A549 (cell line): Measurements from ENCODE around the gene BICRA. TPM values are rescaled to one million over a fixed set of nuclear protein-coding genes. Genes with fewer than 3 reads are reported as not detected.

Source experiments
- ATAC-seq, 2 experiments: fragments of 200-7000 bp in 1 of 2; fragments of >200 bp in 1 of 2; cut with Nextera tagmentation in 1 of 2; cut with Tn5 transposase in 1 of 2; 3 replicates each; pipeline versions ENCODE4 v1.8.0 to v1.9.1; 2018 to 2020; ENCODE audit warnings: mild to moderate bottlenecking in 1 of 2, moderate library complexity in 1 of 2
- CTCF ChIA-PET: fragments of 300-600 bp; sonication (Branson Sonifier 250); formaldehyde crosslinking; extraction: SDS; loops from one replicate; lab custom pipeline; 2021; ENCODE audit warnings: antibody characterized with exemption, inconsistent platforms; lab: Yijun Ruan, JAX
- POLR2A ChIA-PET: fragments of 350-600 bp; formaldehyde crosslinking; extraction: SDS; loops from one replicate; lab custom pipeline; 2021; ENCODE audit warnings: antibody characterized with exemption, inconsistent platforms; lab: Yijun Ruan, JAX
- DNase-seq, 2 experiments: peaks; one replicate each; pipeline versions ENCODE4 v3.0.0 to v3.0.0-alpha.2; 2011 to 2016; ENCODE audit warnings: low read depth in 1 of 2, low spot score in 1 of 2
- FAIRE-seq: peaks from 2 replicates; lab custom pipeline; 2011; peaks lifted over from hg19 to GRCh38; lab: Jason Lieb, UNC
- H3K27ac ChIP-seq, 2 experiments: fragments of >200 bp; sonication (Bioruptor Twin); formaldehyde crosslinking; 3 replicates each; pipeline ENCODE4 v1.5.1; 2016 to 2017
- H3K4me1 ChIP-seq: fragments of >200 bp; sonication (Bioruptor Twin); formaldehyde crosslinking; 3 replicates; pipeline ENCODE4 v1.6.1; 2016
- H3K4me2 ChIP-seq: fragments of >200 bp; sonication (Bioruptor Twin); formaldehyde crosslinking; 3 replicates; pipeline ENCODE4 v1.6.1; 2016
- H3K4me3 ChIP-seq: fragments of >200 bp; sonication (Bioruptor Twin); formaldehyde crosslinking; 3 replicates; pipeline ENCODE4 v1.5.1; 2016
- H3K9me3 ChIP-seq: fragments of >200 bp; sonication (Bioruptor Twin); formaldehyde crosslinking; 3 replicates; pipeline ENCODE4 v1.6.1; 2016
- BHLHE40 ChIP-seq: IDR thresholded peaks from 2 replicates; pipeline ENCODE4 v1.6.1; 2012; ENCODE audit warnings: low read depth, low read length, inconsistent platforms
- CEBPB ChIP-seq, 2 experiments: fragments of >200 bp in 1 of 2; sonication (Bioruptor Twin) in 1 of 2; formaldehyde crosslinking in 1 of 2; IDR thresholded peaks; 2 replicates each; pipeline ENCODE4 v1.6.1; 2012 to 2016
- CHD2 ChIP-seq: fragments of 150-350 bp; IDR thresholded peaks from 2 replicates; pipeline ENCODE4 v1.6.1; 2014; ENCODE audit warnings: low read length; ENCODE audit not compliant: partially characterized antibody
- EHF ChIP-seq: fragments of 250-450 bp; sonication (Bioruptor Pico); IDR thresholded peaks from 2 replicates; pipeline ENCODE4 v1.5.0; 2020; ENCODE audit warnings: mild to moderate bottlenecking
- FOXS1 ChIP-seq: fragments of 250-450 bp; sonication (Bioruptor Pico); IDR thresholded peaks from 2 replicates; pipeline ENCODE4 v1.5.0; 2020; ENCODE audit warnings: mild to moderate bottlenecking, moderate library complexity
- GATA3 ChIP-seq: IDR thresholded peaks from 2 replicates; pipeline ENCODE4 v1.6.1; 2012; ENCODE audit warnings: borderline replicate concordance
- HMGXB4 ChIP-seq: fragments of 250-450 bp; sonication (Bioruptor Pico); IDR thresholded peaks from 2 replicates; pipeline ENCODE4 v1.5.0; 2021; ENCODE audit warnings: mild to moderate bottlenecking, moderate library complexity, borderline replicate concordance
- HOXB13 ChIP-seq: fragments of 250-450 bp; sonication (Bioruptor Pico); IDR thresholded peaks from 2 replicates; pipeline ENCODE4 v1.5.0; 2020; ENCODE audit warnings: low read depth, mild to moderate bottlenecking, moderate library complexity
- JUN ChIP-seq, 2 experiments: fragments of >200 bp; sonication (Bioruptor Twin); formaldehyde crosslinking; IDR thresholded peaks; 2 replicates in 1 of 2; 3 replicates in 1 of 2; pipeline ENCODE4 v1.6.1; 2016 to 2017
- JUNB ChIP-seq: fragments of >200 bp; sonication (Bioruptor Twin); formaldehyde crosslinking; IDR thresholded peaks from 2 replicates; pipeline ENCODE4 v1.6.1; 2016
- KDM1A ChIP-seq: fragments of 200-600 bp; sonication (generic); IDR thresholded peaks from 2 replicates; pipeline ENCODE4 v1.6.1; 2016; ENCODE audit warnings: low read depth, mild to moderate bottlenecking
- NFE2L2 ChIP-seq: fragments of 150-350 bp; conservative IDR thresholded peaks from 2 replicates; pipeline ENCODE4 v1.6.1; 2014; ENCODE audit warnings: low read length
- NR3C1 ChIP-seq: fragments of >200 bp; sonication (Bioruptor Twin); formaldehyde crosslinking; IDR thresholded peaks from 3 replicates; pipeline ENCODE4 v1.6.1; 2017
- POLR2AphosphoS2 ChIP-seq: conservative IDR thresholded peaks from 2 replicates; pipeline ENCODE4 v1.6.1; 2012; ENCODE audit warnings: low read length, improper control_type of control experiment, inconsistent platforms
- RAD21 ChIP-seq, 2 experiments: fragments of >200 bp in 1 of 2; sonication (Bioruptor Twin) in 1 of 2; formaldehyde crosslinking in 1 of 2; IDR thresholded peaks in 1 of 2; conservative IDR thresholded peaks in 1 of 2; 2 replicates in 1 of 2; 3 replicates in 1 of 2; pipeline ENCODE4 v1.6.1; 2012 to 2018; ENCODE audit warnings: inconsistent platforms in 1 of 2
- RARB ChIP-seq: fragments of 250-450 bp; sonication (Bioruptor Pico); IDR thresholded peaks from 2 replicates; pipeline ENCODE4 v1.8.0; 2021; ENCODE audit warnings: mild to moderate bottlenecking, moderate library complexity
- RFX5 ChIP-seq: fragments of 450-650 bp; IDR thresholded peaks from 2 replicates; pipeline ENCODE4 v1.7.1; 2014; ENCODE audit warnings: antibody characterized with exemption, mild to moderate bottlenecking, moderate library complexity
- RNF2 ChIP-seq: fragments of 200-600 bp; sonication (generic); IDR thresholded peaks from 2 replicates; pipeline ENCODE4 v1.6.1; 2016; ENCODE audit warnings: low read depth, mild to moderate bottlenecking, antibody characterized with exemption, moderate library complexity, borderline replicate concordance
- TP53 ChIP-seq: fragments of 250-450 bp; sonication (Bioruptor Pico); IDR thresholded peaks from 2 replicates; pipeline ENCODE4 v1.5.0; 2021; ENCODE audit warnings: mild to moderate bottlenecking, moderate library complexity
- ZNF302 ChIP-seq: fragments of 250-450 bp; sonication (Bioruptor Pico); IDR thresholded peaks from 2 replicates; pipeline ENCODE4 v1.9.0; 2021; ENCODE audit warnings: inconsistent platforms, mild to moderate bottlenecking, moderate library complexity
- ZSCAN20 ChIP-seq: fragments of 250-450 bp; sonication (Bioruptor Pico); IDR thresholded peaks from 2 replicates; pipeline ENCODE4 v1.8.0; 2022; ENCODE audit warnings: mild to moderate bottlenecking, moderate library complexity
- WGBS: methylation state at CpG from one replicate; pipeline ENCODE4 v1.1.6; 2017; ENCODE audit errors: missing lambda C conversion rate; 5-methylcytosine and 5-hydroxymethylcytosine counted together
- polyA plus RNA-seq, 4 experiments: library from polyadenylated mRNA; depleted of rRNA in 3 of 4; stranded (reverse); fragments of >200 nt; fragmentation: RNase III in 1 of 4; extraction: RNeasy Plus Mini Kit Qiagen cat#74134 plus additional on column Dnase treatment in 1 of 4; gene quantifications; 2 replicates in 3 of 4; 3 replicates in 1 of 4; pipeline ENCODE4 v1.2.3, GENCODE V29; 2011 to 2017
- TF ChIP-seq, protein P1 (sequence below): IDR thresholded peaks from 2 replicates; pipeline ENCODE4 v1.6.1; 2012
- TF ChIP-seq, protein P2 (sequence below): fragments of 450-650 bp; IDR thresholded peaks from 2 replicates; pipeline ENCODE4 v1.6.1; 2014; ENCODE audit warnings: antibody characterized with exemption

BICRA gene
- polyA plus RNA-seq, 2 of the 4 experiments (the other 2 are of a cell fraction): 0.83 to 12.4 TPM

- DNase-seq (no peak), FAIRE-seq (no peak), ATAC-seq (no peak)
- TF ChIP-seq HOXB13: no peak
- no peak for TF ChIP-seq HMGXB4 (CRISPR knock-in tag)
- no peak for TF ChIP-seq NFE2L2
- no peak for TF ChIP-seq GATA3
- TF ChIP-seq RAD21 (conservative IDR thresholded peaks at IDR 0.05 in 1 of 2, IDR thresholded peaks at IDR 0.05 in 1 of 2): no peak
- TF ChIP-seq JUNB: no peak
- no peak for TF ChIP-seq POLR2AphosphoS2
- TF ChIP-seq JUN (IDR thresholded peaks at IDR 0.05): no peak
- no peak for TF ChIP-seq KDM1A
- TF ChIP-seq, protein P1, sequence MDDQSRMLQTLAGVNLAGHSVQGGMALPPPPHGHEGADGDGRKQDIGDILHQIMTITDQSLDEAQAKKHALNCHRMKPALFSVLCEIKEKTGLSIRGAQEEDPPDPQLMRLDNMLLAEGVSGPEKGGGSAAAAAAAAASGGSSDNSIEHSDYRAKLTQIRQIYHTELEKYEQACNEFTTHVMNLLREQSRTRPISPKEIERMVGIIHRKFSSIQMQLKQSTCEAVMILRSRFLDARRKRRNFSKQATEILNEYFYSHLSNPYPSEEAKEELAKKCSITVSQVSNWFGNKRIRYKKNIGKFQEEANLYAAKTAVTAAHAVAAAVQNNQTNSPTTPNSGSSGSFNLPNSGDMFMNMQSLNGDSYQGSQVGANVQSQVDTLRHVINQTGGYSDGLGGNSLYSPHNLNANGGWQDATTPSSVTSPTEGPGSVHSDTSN: no peak
- TF ChIP-seq RFX5: no peak
- TF ChIP-seq, protein P2, sequence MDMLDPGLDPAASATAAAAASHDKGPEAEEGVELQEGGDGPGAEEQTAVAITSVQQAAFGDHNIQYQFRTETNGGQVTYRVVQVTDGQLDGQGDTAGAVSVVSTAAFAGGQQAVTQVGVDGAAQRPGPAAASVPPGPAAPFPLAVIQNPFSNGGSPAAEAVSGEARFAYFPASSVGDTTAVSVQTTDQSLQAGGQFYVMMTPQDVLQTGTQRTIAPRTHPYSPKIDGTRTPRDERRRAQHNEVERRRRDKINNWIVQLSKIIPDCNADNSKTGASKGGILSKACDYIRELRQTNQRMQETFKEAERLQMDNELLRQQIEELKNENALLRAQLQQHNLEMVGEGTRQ: no peak
- no peak for TF ChIP-seq BHLHE40
- TF ChIP-seq ZNF302: no peak
- no peak for TF ChIP-seq NR3C1
- no peak for TF ChIP-seq ZSCAN20 (CRISPR knock-in tag)
- no peak for TF ChIP-seq CEBPB (IDR thresholded peaks at IDR 0.05)
- no peak for TF ChIP-seq EHF (CRISPR knock-in tag)
- TF ChIP-seq RARB (CRISPR knock-in tag): no peak
- POLR2A ChIA-PET: no interaction called here
- H3K4me3 ChIP-seq: no peak overlapping the region
- H3K4me1 ChIP-seq: no peaks in the 10 kb centered on the region
- CTCF ChIA-PET: interaction anchor here (2.5 to 2.9 kb wide), 3 partner anchors 21 to 241 kb away, joined by 8 to 15 read pairs (median 9); partner anchors contain the start of gene NAPA
- H3K4me2 ChIP-seq: no peak overlapping the region
- WGBS: 97% methylated on average over 8 of the region's 8 CpGs
- no peaks in the 10 kb centered on the region for H3K9me3 ChIP-seq
- H3K27ac ChIP-seq: no peak overlapping the region
Measured at GRCh38 chr19:47676811-47677210, 67.9 kb downstream of the BICRA start.

GRCh38 chr19:47679251-47679900 is 70.4 kb downstream of the BICRA start:
- Histone ChIP-seq H3K4me2 (no peak overlapping the region), H3K4me1 (no peaks in the 10 kb centered on the region), H3K9me3 (no peaks in the 10 kb centered on the region), H3K4me3 (no peak overlapping the region), H3K27ac (no peak overlapping the region)
- ChIA-PET CTCF (interaction anchor here (0.9 to 2.8 kb wide), 7 partner anchors 14 to 244 kb away, joined by 3 to 15 read pairs (median 7); partner anchors contain the start of gene NAPA), POLR2A (no interaction called here)
- ATAC-seq (no peak), DNase-seq (no peak), FAIRE-seq (no peak)
- WGBS: 92% methylated on average over 21 of the region's 30 CpGs
- TF ChIP-seq RAD21 (conservative IDR thresholded peaks at IDR 0.05 in 1 of 2, IDR thresholded peaks at IDR 0.05 in 1 of 2) (no peak), CHD2 (no peak), NR3C1 (no peak), TP53 (CRISPR knock-in tag) (no peak), RNF2 (no peak), JUN (IDR thresholded peaks at IDR 0.05) (no peak), FOXS1 (CRISPR knock-in tag) (no peak), ZSCAN20 (CRISPR knock-in tag) (no peak), CEBPB (IDR thresholded peaks at IDR 0.05) (no peak)
